Muscle layer of duodenum (tissue), 2 donors: ENCODE measurements around the gene GASK1A.

Source experiments
- H3K27ac ChIP-seq: one replicate; pipeline ENCODE4 v1.7.0; 2013; ENCODE audit warnings: mild to moderate bottlenecking, low read length
- H3K27me3 ChIP-seq: one replicate; pipeline ENCODE4 v1.7.0; 2013; ENCODE audit warnings: low read depth, mild to moderate bottlenecking, control low read depth, low read length
- H3K36me3 ChIP-seq, 2 donors: one replicate each; pipeline ENCODE4 v1.7.0; 2013; ENCODE audit warnings: low read length in 2 of 2, control low read depth in 1 of 2, mild to moderate bottlenecking in 1 of 2; ENCODE audit not compliant: insufficient read depth in 2 of 2, control insufficient read depth in 1 of 2
- H3K4me1 ChIP-seq, 2 donors: one replicate each; pipeline ENCODE4 v1.7.0; 2013; ENCODE audit warnings: low read length in 2 of 2, mild to moderate bottlenecking in 2 of 2, control low read depth in 1 of 2, moderate library complexity in 1 of 2; ENCODE audit not compliant: insufficient read depth in 2 of 2, control insufficient read depth in 1 of 2
- H3K4me3 ChIP-seq, 2 donors: one replicate each; pipeline ENCODE4 v1.7.0; 2013; ENCODE audit warnings: low read length in 2 of 2, low read depth in 1 of 2, mild to moderate bottlenecking in 1 of 2
- H3K9me3 ChIP-seq, 2 donors: one replicate each; pipeline ENCODE4 v1.7.0; 2013; ENCODE audit warnings: low read length in 2 of 2, control low read depth in 1 of 2, mild to moderate bottlenecking in 1 of 2; ENCODE audit not compliant: control insufficient read depth in 1 of 2
- donor health status: healthy.

Gene GASK1A

DNA sequence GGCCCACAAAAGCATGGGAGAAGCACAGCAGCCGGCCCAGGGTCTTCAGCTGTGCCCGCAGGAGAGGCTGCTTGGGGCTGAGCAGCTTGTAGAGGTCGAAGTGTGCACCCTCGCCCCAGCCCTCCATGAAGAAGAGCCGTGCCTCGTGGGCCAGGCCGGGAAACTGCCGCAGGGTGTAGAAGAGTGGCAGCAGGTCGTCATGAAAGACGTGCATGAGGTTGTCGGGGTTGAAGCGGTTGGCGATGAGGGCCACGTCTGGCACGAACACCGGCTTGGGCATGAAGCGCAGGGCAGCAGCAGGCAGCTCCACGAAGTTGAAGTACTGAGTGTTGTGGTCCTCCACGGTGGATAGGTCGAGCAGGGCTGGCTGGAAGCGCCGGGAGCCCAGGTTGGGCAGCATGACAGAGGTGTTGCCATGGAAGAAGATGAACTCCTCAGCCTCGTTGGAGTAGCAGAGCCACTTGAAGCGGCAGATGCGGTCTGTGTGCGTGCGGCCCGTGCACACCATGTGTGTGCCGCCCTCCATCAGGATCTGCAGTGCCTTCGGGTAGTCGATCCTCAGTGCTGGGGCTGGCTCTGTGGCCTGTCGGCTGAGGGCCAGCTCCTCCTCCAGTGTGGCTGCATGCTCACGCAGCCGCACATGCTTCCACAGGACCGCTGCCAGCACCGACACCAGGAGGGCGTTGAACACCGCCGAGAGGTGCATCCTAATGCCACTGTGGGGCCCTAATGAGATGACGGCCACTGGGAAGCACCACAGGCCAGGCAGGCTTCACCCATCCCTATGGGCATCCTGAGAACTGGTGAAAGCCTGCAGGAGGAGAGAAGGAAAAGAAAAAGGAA, 101.8 kb downstream of the GASK1A start:
- no peak overlapping the region for H3K27ac ChIP-seq
- H3K4me1 ChIP-seq, result no peaks in the 10 kb centered on the region
- no peaks in the 10 kb centered on the region for H3K27me3 ChIP-seq
- H3K9me3 ChIP-seq, result no peaks in the 10 kb centered on the region
- peaks cover 0 to 32% of the 10 kb centered on the region in 2 donors for H3K36me3 ChIP-seq
- no peak overlapping the region for H3K4me3 ChIP-seq

- Histone ChIP-seq H3K27me3 (no peaks in the 10 kb centered on the region), H3K27ac (no peak overlapping the region), H3K36me3 (peaks cover 0 to 32% of the 10 kb centered on the region in 2 donors), H3K4me3 (no peak overlapping the region), H3K4me1 (no peaks in the 10 kb centered on the region), H3K9me3 (no peaks in the 10 kb centered on the region)
Measured at GRCh38 chr3:43081796-43082195, 102.7 kb downstream of the GASK1A start.

DNA sequence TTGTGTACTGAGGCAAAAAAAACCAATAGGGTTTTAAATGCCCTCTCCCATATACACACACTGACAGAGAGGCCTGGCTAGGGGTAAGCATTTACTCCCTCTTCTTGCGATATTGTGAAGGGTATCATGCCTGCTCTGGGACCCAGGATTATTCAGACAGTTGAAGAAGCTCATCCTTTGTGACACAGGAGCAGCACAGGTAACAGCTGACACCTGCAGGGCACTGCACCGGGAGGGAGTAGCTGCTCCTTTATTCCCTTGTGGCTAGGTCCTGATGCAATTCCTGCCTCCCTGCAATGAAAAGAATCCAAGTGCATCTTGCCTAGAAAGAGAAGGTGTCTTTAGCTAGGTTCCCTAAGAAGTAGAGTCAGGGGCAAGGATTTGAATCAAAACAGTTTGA, 103.3 kb downstream of the GASK1A start:
- H3K36me3 ChIP-seq, result peaks cover 0 to 32% of the 10 kb centered on the region in 2 donors

GRCh38 chr3:43086460-43087165, 107.5 kb downstream of the GASK1A start:
- Histone ChIP-seq H3K27ac (no peak overlapping the region), H3K27me3 (no peaks in the 10 kb centered on the region), H3K36me3 (peaks cover 0 to 2% of the 10 kb centered on the region in 2 donors), H3K4me1 (peaks cover 0 to 9% of the 10 kb centered on the region in 2 donors), H3K9me3 (no peaks in the 10 kb centered on the region), H3K4me3 (no peak overlapping the region)

More for the DNA sequence above, 103.3 kb downstream of the GASK1A start:
- Histone ChIP-seq H3K9me3 (no peaks in the 10 kb centered on the region), H3K27ac (no peak overlapping the region), H3K4me3 (no peak overlapping the region), H3K27me3 (no peaks in the 10 kb centered on the region), H3K4me1 (no peaks in the 10 kb centered on the region)

GRCh38 chr3:43087249-43087776, 108.2 kb downstream of the GASK1A start:
- Histone ChIP-seq H3K27me3 (no peaks in the 10 kb centered on the region), H3K9me3 (no peaks in the 10 kb centered on the region), H3K36me3 (no peaks in the 10 kb centered on the region), H3K4me3 (no peak overlapping the region), H3K27ac (no peak overlapping the region), H3K4me1 (peaks cover 0 to 11% of the 10 kb centered on the region in 2 donors)

DNA sequence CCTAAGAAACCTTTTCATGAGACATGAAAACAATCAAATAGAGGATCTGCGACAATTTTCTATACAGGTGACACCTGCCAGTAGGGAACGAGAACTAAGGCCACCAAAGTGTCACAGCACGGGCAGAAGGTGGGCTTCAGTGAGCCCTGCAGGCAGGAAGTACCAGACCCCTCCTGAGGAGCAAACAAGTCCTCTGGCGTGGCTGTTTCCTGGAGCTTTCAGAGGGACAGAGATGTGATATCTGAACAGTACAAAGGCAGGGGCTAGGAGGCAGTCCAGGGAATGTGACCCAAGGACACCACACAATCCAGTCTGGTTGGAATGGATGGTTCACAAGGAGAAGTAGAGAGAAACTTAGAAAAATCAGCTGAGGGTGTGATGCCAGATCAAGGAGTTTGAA, 110.0 kb downstream of the GASK1A start:
- Histone ChIP-seq H3K9me3 (no peaks in the 10 kb centered on the region), H3K27ac (no peak overlapping the region), H3K36me3 (no peaks in the 10 kb centered on the region), H3K4me1 (peaks cover 0 to 17% of the 10 kb centered on the region in 2 donors), H3K27me3 (no peaks in the 10 kb centered on the region), H3K4me3 (no peak overlapping the region)

- no peak overlapping the region for H3K27ac ChIP-seq
- H3K4me3 ChIP-seq, result no peak overlapping the region
- no peaks in the 10 kb centered on the region for H3K36me3 ChIP-seq
- peaks cover 0 to 26% of the 10 kb centered on the region in 2 donors for H3K4me1 ChIP-seq
- no peaks in the 10 kb centered on the region for H3K9me3 ChIP-seq
- H3K27me3 ChIP-seq, result no peaks in the 10 kb centered on the region
Measured at GRCh38 chr3:43090238-43090637, 111.1 kb downstream of the GASK1A start.

DNA sequence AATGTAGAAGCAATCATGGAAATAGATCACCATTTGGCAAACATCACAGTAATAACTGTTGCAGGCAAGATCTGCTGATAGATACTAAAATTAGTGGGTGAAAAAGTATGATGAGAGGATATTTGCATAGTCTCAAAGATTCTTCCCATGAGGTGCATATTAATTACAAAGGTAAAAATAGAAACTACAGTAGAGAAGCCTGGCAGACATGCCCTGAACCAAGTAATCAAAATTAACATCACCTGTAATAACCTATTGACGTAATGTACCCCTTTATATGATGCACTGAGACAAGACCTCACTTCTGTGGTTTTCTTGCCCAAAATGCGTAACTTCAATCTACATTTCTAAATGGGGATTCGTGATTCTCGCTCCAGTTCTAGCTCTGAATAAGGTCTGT, 112.4 kb downstream of the GASK1A start:
- Histone ChIP-seq H3K27ac (no peak overlapping the region), H3K27me3 (no peaks in the 10 kb centered on the region), H3K4me1 (peaks cover 0 to 26% of the 10 kb centered on the region in 2 donors)

GRCh38 chr3:43093006-43093405, 113.9 kb downstream of the GASK1A start:
- no peaks in the 10 kb centered on the region for H3K9me3 ChIP-seq
- no peak overlapping the region for H3K4me3 ChIP-seq
- no peaks in the 10 kb centered on the region for H3K27me3 ChIP-seq
- H3K4me1 ChIP-seq, result peaks cover 0 to 26% of the 10 kb centered on the region in 2 donors
- no peaks in the 10 kb centered on the region for H3K36me3 ChIP-seq
- H3K27ac ChIP-seq, result no peak overlapping the region

More for the DNA sequence above, 112.4 kb downstream of the GASK1A start:
- Histone ChIP-seq H3K36me3 (no peaks in the 10 kb centered on the region), H3K4me3 (no peak overlapping the region), H3K9me3 (no peaks in the 10 kb centered on the region)

DNA sequence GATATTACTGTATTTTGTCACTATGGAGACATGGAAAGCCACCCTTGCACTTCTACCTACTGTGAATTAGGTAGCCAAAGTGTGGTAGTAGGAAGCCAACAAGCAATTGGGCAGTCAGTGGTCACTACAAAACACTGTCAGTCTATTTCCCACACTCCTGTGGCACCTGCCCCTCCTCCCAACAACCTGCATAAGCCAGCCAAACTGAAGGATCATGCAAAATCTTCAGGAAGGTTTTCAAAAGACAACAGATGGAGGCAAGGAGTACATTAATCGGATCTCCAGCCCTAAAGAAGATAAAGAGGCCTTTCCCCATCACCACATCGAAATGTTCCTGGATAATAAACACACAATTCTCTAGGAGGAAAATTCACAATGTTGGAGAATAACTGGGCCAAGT, 114.9 kb downstream of the GASK1A start:
- Histone ChIP-seq H3K36me3 (no peaks in the 10 kb centered on the region), H3K27ac (no peak overlapping the region), H3K4me1 (peaks cover 0 to 26% of the 10 kb centered on the region in 2 donors), H3K4me3 (no peak overlapping the region), H3K27me3 (no peaks in the 10 kb centered on the region), H3K9me3 (no peaks in the 10 kb centered on the region)

DNA sequence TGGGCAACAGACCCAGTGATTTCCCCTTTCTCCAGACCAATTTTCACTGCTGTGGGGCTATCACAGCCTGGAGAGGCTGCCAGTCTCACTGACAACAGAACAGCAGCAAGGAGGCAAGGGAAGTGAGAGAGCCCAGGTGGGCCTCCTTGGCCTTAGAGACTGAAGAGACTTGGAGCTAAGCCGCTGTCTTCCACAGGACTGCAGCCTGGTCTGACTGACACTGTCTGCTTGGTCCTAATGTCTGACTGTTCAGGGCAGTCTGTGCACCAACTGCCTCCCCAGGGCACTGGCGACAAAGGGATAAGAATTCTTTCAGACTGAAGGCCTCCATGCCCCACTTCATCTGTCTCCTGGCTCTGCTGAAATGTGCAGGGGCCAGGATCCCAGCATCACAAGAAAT, 115.3 kb downstream of the GASK1A start:
- Histone ChIP-seq H3K36me3 (no peaks in the 10 kb centered on the region), H3K4me1 (peaks cover 0 to 26% of the 10 kb centered on the region in 2 donors), H3K9me3 (no peaks in the 10 kb centered on the region), H3K27me3 (no peaks in the 10 kb centered on the region), H3K4me3 (no peak overlapping the region), H3K27ac (no peak overlapping the region)
